SK-N-SH (cell line): ENCODE data around the gene CLIC6. TPM values are rescaled to one million over a fixed set of nuclear protein-coding genes. Genes with fewer than 3 reads are reported as not detected.

Source experiments
- CTCF ChIA-PET: fragments of 300-600, 350-600 bp; formaldehyde crosslinking; extraction: SDS; loops from one replicate; lab custom pipeline; 2021; lab: Yijun Ruan, JAX
- POLR2A ChIA-PET: fragments of 350-600 bp; sonication (Branson Sonifier 250); formaldehyde crosslinking; extraction: SDS; loops from one replicate; lab custom pipeline; 2020; ENCODE audit warnings: antibody characterized with exemption, inconsistent platforms; lab: Yijun Ruan, JAX
- DNase-seq: peaks from one replicate; pipeline ENCODE4 v3.0.0; 2012
- H2AFZ ChIP-seq: fragments of 200-600 bp; sonication (generic); 2 replicates; pipeline ENCODE4 v1.8.1; 2016; ENCODE audit warnings: antibody characterized with exemption, mild to moderate bottlenecking, low read depth
- H3F3A ChIP-seq: fragments of 200-600 bp; sonication (generic); replicated peaks from 2 replicates; pipeline ENCODE3; 2016; ENCODE audit warnings: antibody characterized with exemption, mild to moderate bottlenecking; ENCODE audit not compliant: insufficient read depth
- H3K27ac ChIP-seq, 2 experiments: fragments of 200-500 bp in 1 of 2; fragments of 200-600 bp in 1 of 2; sonication (Bioruptor generic) in 1 of 2; sonication (generic), shearing (Covaris generic) in 1 of 2; 2 replicates each; pipeline versions ENCODE4 v1.5.1 to v1.6.1; 2014 to 2016; ENCODE audit warnings: low read depth in 2 of 2, inconsistent platforms in 1 of 2, low read length in 1 of 2, mild to moderate bottlenecking in 1 of 2, mixed read lengths in 1 of 2
- H3K27me3 ChIP-seq: fragments of 200-600 bp; sonication (generic), shearing (Covaris generic); 2 replicates; pipeline ENCODE4 v1.6.1; 2016; ENCODE audit warnings: mixed run types; ENCODE audit not compliant: insufficient read depth
- H3K36me3 ChIP-seq, 2 experiments: fragments of 200-500 bp in 1 of 2; fragments of 200-600 bp in 1 of 2; sonication (Bioruptor generic) in 1 of 2; sonication (generic) in 1 of 2; replicated peaks in 1 of 2; 2 replicates each; pipeline versions ENCODE3 to v1.5.1; 2014 to 2016; ENCODE audit warnings: low read length in 1 of 2, mild to moderate bottlenecking in 1 of 2; ENCODE audit not compliant: insufficient read depth in 2 of 2, control insufficient read depth in 1 of 2
- H3K4me1 ChIP-seq, 2 experiments: fragments of 200-500 bp in 1 of 2; fragments of 200-600 bp in 1 of 2; sonication (Bioruptor generic) in 1 of 2; sonication (generic), shearing (Covaris generic) in 1 of 2; 2 replicates each; pipeline versions ENCODE4 v1.5.1 to v1.6.1; 2014 to 2016; ENCODE audit warnings: low read depth in 1 of 2, low read length in 1 of 2, mixed run types in 1 of 2; ENCODE audit not compliant: insufficient read depth in 2 of 2, control insufficient read depth in 1 of 2
- H3K4me2 ChIP-seq: fragments of 200-600 bp; sonication (generic), shearing (Covaris generic); 2 replicates; pipeline ENCODE4 v1.6.1; 2017; ENCODE audit warnings: mixed run types
- H3K4me3 ChIP-seq, 2 experiments: fragments of 200-500 bp in 1 of 2; fragments of 200-600 bp in 1 of 2; sonication (Bioruptor generic) in 1 of 2; sonication (generic), shearing (Covaris generic) in 1 of 2; 2 replicates each; pipeline versions ENCODE4 v1.5.1 to v1.8.1; 2014 to 2016; ENCODE audit warnings: low read depth in 2 of 2, inconsistent platforms in 1 of 2, low read length in 1 of 2, mild to moderate bottlenecking in 1 of 2, mixed read lengths in 1 of 2, moderate library complexity in 1 of 2
- H3K79me2 ChIP-seq: fragments of 200-600 bp; sonication (generic); 2 replicates; pipeline ENCODE4 v1.8.1; 2017; ENCODE audit warnings: mild to moderate bottlenecking; ENCODE audit not compliant: insufficient read depth
- H3K9ac ChIP-seq: fragments of 200-600 bp; sonication (generic); 2 replicates; pipeline ENCODE4 v1.6.1; 2017; ENCODE audit warnings: mixed run types
- H3K9me2 ChIP-seq: fragments of 200-600 bp; sonication (generic); 2 replicates; pipeline ENCODE4 v1.6.1; 2017; ENCODE audit warnings: mixed run types
- H3K9me3 ChIP-seq: fragments of 200-600 bp; sonication (generic); 2 replicates; pipeline ENCODE4 v1.6.1; 2017; ENCODE audit warnings: mixed run types, mild to moderate bottlenecking, moderate library complexity
- H4K20me1 ChIP-seq: fragments of 200-600 bp; sonication (generic); 2 replicates; pipeline ENCODE4 v1.6.1; 2017; ENCODE audit warnings: mild to moderate bottlenecking, mixed run types; ENCODE audit not compliant: insufficient read depth
- CTCF ChIP-seq: fragments of 200-600 bp; sonication (generic); IDR thresholded peaks from 2 replicates; pipeline ENCODE4 v1.6.1; 2017; ENCODE audit warnings: antibody characterized with exemption, mild to moderate bottlenecking, moderate library complexity
- EZH2phosphoT487 ChIP-seq: fragments of 200-600 bp; sonication (generic); IDR thresholded peaks from 2 replicates; pipeline ENCODE4 v1.6.1; 2017; ENCODE audit warnings: low read depth, mixed run types, mild to moderate bottlenecking, antibody characterized with exemption, moderate library complexity, borderline replicate concordance
- FOXM1 ChIP-seq: IDR thresholded peaks from 2 replicates; pipeline ENCODE4 v1.4.0; 2012; ENCODE audit warnings: low read depth, mild to moderate bottlenecking
- GATA2 ChIP-seq: sonication (generic); formaldehyde crosslinking; IDR thresholded peaks from 2 replicates; pipeline ENCODE4 v1.5.0; 2020; ENCODE audit warnings: mild to moderate bottlenecking, missing genetic modification reagents
- JUND ChIP-seq: IDR thresholded peaks from 2 replicates; pipeline ENCODE4 v1.4.0; 2012
- NRF1 ChIP-seq: IDR thresholded peaks from 2 replicates; pipeline ENCODE4 v1.6.1; 2012; ENCODE audit warnings: low read depth, mild to moderate bottlenecking, low read length
- PBX3 ChIP-seq: IDR thresholded peaks from 2 replicates; pipeline ENCODE4; 2012
- RAD21 ChIP-seq: IDR thresholded peaks from 2 replicates; pipeline ENCODE4 v1.6.1; 2012; ENCODE audit warnings: mild to moderate bottlenecking, low read length
- RFX5 ChIP-seq: IDR thresholded peaks from 2 replicates; pipeline ENCODE4 v1.6.1; 2012; ENCODE audit warnings: mild to moderate bottlenecking, improper control_type of control experiment, low read length
- SMC3 ChIP-seq: IDR thresholded peaks from 2 replicates; pipeline ENCODE4 v1.6.1; 2012; ENCODE audit warnings: low read depth, low read length, improper control_type of control experiment
- TAF1 ChIP-seq: IDR thresholded peaks from 2 replicates; pipeline ENCODE4 v1.6.1; 2012; ENCODE audit warnings: low read depth, mild to moderate bottlenecking, low read length, moderate library complexity, borderline replicate concordance
- TCF12 ChIP-seq: IDR thresholded peaks from 2 replicates; pipeline ENCODE4 v1.4.0; 2012
- TEAD4 ChIP-seq: IDR thresholded peaks from 2 replicates; pipeline ENCODE4 v1.4.0; 2012; ENCODE audit warnings: mild to moderate bottlenecking, borderline replicate concordance; ENCODE audit not compliant: insufficient read depth
- USF2 ChIP-seq: fragments of 150-350 bp; IDR thresholded peaks from 2 replicates; pipeline ENCODE4 v1.6.1; 2017; ENCODE audit warnings: antibody characterized with exemption, low read length, low read depth, borderline replicate concordance
- ZBTB33 ChIP-seq: IDR thresholded peaks from 2 replicates; pipeline ENCODE4 v1.4.0; 2012; ENCODE audit warnings: low read depth, borderline replicate concordance
- WGBS: methylation state at CpG from one replicate; pipeline ENCODE4 v1.1.6; 2017; ENCODE audit warnings: low lambda C conversion rate; 5-methylcytosine and 5-hydroxymethylcytosine counted together
- polyA plus RNA-seq, 3 experiments: library from polyadenylated mRNA; depleted of rRNA; stranded (reverse); fragments of >200 nt; gene quantifications; 2 replicates each; pipeline ENCODE4 v1.2.3, GENCODE V29; 2012

The CLIC6 gene
- polyA plus RNA-seq, 1 of the 3 experiments (the other 2 are of a cell fraction), result 0.08 TPM

GRCh38 chr21:34684174-34684876, 15.5 kb downstream of the CLIC6 start:
- no peaks in the 10 kb centered on the region for H3F3A ChIP-seq
- no peaks in the 10 kb centered on the region for H3K9me2 ChIP-seq
- no peak overlapping the region for H3K27ac ChIP-seq
- no peaks in the 10 kb centered on the region for H3K79me2 ChIP-seq
- no peak overlapping the region for H2AFZ ChIP-seq
- H4K20me1 ChIP-seq, result no peaks in the 10 kb centered on the region
- no peak overlapping the region for H3K4me3 ChIP-seq
- H3K4me2 ChIP-seq, result no peak overlapping the region
- no peaks in the 10 kb centered on the region for H3K36me3 ChIP-seq
- H3K27me3 ChIP-seq, result peaks cover 10% of the 10 kb centered on the region; the same call in 1 of the 2 replicates
- DNase-seq, result no peak
- CTCF ChIA-PET, result interaction anchor here (1.1 to 11.1 kb wide), 3 partner anchors 9 to 1156 kb away, joined by 3 to 89 read pairs (median 3); no protein-coding TSS in a partner anchor
- 13% methylated on average over 2 of the region's 2 CpGs for WGBS
- H3K9ac ChIP-seq, result no peak overlapping the region
- H3K9me3 ChIP-seq, result no peaks in the 10 kb centered on the region
- POLR2A ChIA-PET, result no interaction called here
- TF ChIP-seq TEAD4 (no peak), RAD21 (no peak), FOXM1 (no peak), USF2 (no peak), SMC3 (no peak), ZBTB33 (no peak), EZH2phosphoT487 (no peak), GATA2 (CRISPR knock-in tag) (no peak), JUND (no peak), CTCF (no peak)
- H3K4me1 ChIP-seq, result no peaks in the 10 kb centered on the region; a peak in 1 of 4 replicates

- Histone ChIP-seq H3K36me3 (no peaks in the 10 kb centered on the region), H3K4me2 (no peak overlapping the region), H3K27me3 (peaks cover 30% of the 10 kb centered on the region; the same call in 1 of the 2 replicates), H3K9ac (no peak overlapping the region), H4K20me1 (no peaks in the 10 kb centered on the region), H3K4me3 (no peak overlapping the region), H2AFZ (no peak overlapping the region), H3K9me2 (no peaks in the 10 kb centered on the region), H3K9me3 (no peaks in the 10 kb centered on the region), H3K4me1 (no peaks in the 10 kb centered on the region; a peak in 1 of 4 replicates), H3K27ac (no peak overlapping the region), H3K79me2 (no peaks in the 10 kb centered on the region), H3F3A (no peaks in the 10 kb centered on the region)
- 54% methylated on average over 1 of the region's 1 CpG for WGBS
- DNase-seq, result no peak
- TF ChIP-seq PBX3 (no peak), TAF1 (no peak), TEAD4 (no peak), NRF1 (no peak), JUND (no peak), RFX5 (no peak), TCF12 (no peak)
- POLR2A ChIA-PET, result no interaction called here
- CTCF ChIA-PET, result interaction anchor here (0.7 to 11.1 kb wide), 16 partner anchors 10 to 1426 kb away, joined by 3 to 89 read pairs (median 6); no protein-coding TSS in a partner anchor
These were observed 18.3 kb downstream of the CLIC6 start for GRCh38 chr21:34687065-34687464.
